ENCODE measurements around the gene RBM28.

The RBM28 gene

DNA sequence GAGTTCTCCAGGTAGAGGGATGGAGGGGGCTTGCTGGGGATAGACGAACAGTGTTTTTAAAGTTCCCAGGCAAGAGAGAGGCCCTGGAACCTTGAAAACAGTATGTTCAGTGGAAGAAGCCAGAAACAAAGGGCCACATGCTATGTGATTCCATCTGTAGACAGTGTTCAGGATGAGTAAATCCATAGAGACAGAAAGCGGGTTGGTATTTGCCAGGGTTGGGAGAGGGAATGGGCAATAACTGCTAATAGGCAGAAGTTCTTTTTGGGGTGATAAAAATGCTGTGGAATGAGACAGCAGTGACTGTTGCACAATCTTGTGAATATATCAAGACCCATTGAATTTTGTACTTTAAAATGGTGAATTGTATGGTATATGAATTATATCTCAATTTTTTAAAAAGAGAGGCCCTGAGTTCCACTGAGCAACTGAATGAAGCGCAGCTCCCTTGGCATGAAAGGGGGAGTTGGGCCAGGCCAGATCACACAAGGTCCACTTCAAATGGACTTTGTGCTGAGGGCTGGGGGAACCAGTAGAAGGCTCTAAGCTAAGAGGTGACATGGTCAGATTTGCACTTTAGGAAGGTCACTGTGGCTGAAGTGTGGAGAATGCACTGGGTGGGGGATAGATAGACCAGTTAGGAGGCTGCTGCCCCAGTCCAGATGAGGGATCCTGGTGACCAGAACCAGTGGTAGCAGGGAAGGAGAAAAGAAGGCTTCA is 68.7 kb downstream of the RBM28 start:
- H3K27me3 ChIP-seq (ENCODE audit: control insufficient read depth, insufficient read depth, low read length) = peaks cover 11% of the 10 kb centered on the region
- H3K4me3 ChIP-seq (ENCODE audit: low read depth, low read length) = no peak overlapping the region
- no peaks in the 10 kb centered on the region for H3K36me3 ChIP-seq (ENCODE audit: control insufficient read depth, insufficient read depth, low read length)
- peaks cover 16% of the 10 kb centered on the region for H3K4me1 ChIP-seq (ENCODE audit: control insufficient read depth, insufficient read depth, low read length)
- no peaks in the 10 kb centered on the region for H3K9me3 ChIP-seq (ENCODE audit: control insufficient read depth, insufficient read depth, low read length)
- no peak overlapping the region for H3K9ac ChIP-seq (ENCODE audit: low read depth, low read length)

DNA sequence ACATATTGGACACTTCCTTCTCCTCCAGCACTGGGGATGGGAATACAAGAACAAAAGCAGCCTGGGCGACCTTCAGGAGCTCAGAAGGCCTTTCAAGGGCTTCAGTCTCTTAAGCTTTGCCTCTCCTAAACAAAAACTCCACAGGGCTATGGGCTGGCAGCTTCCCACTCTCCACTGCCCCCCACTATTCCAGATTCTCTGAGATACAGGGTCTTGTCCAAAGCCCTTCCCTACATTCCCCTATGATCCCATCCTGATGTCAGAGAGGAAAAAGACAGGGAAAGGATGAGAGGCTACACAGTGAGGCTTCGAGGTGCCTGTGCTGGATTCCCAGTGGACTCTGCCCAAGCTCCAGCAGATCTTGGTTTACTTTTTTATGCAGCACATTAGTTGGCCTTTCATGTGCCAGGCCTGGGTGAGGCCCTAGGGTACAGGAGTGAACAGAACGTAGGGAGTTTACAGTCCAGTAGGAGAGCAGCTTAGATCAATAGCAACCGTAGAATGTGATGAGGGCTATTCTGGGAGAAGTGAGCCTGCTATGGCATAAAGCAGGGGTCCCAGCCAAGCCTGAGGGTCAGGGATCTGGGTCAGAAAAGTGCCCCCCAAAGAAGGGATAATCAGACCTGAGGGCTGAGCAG is 69.3 kb downstream of the RBM28 start:
- no peaks in the 10 kb centered on the region for H3K9me3 ChIP-seq (ENCODE audit: control insufficient read depth, insufficient read depth, low read length)
- H3K36me3 ChIP-seq (ENCODE audit: control insufficient read depth, insufficient read depth, low read length) = no peaks in the 10 kb centered on the region
- H3K27me3 ChIP-seq (ENCODE audit: control insufficient read depth, insufficient read depth, low read length) = peaks cover 11% of the 10 kb centered on the region
- no peak overlapping the region for H3K4me3 ChIP-seq (ENCODE audit: low read depth, low read length)
- no peak overlapping the region for H3K9ac ChIP-seq (ENCODE audit: low read depth, low read length)
- peaks cover 16% of the 10 kb centered on the region for H3K4me1 ChIP-seq (ENCODE audit: control insufficient read depth, insufficient read depth, low read length)

DNA sequence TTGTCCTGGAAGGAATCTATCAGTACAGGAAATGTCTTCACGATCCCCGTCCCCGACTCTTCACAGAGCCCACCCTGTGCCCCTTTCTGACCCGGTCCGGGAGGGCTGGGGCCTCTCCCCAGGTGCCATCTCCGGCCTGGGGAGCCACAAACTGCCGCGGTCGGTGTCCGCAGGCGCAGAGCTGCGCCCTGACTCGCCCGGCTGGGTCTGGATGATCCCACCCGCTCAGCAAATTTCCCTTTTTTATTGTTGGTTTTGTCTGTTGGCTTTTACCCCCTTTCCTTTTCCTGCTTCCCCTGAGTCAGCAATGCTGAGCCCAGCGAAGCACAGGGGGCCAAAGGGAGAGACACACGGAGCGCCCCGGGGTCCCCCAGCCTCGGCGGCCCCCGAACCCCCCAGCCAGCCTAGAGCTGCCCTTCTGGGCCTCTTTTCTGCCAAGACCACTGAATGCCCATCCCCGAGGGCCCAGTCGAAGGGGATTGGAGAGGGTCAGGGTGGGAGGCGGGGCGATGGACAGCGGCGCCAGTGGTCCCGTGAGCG is 71.7 kb downstream of the RBM28 start:
- no peak overlapping the region for H3K9ac ChIP-seq (ENCODE audit: low read depth, low read length)
- no peaks in the 10 kb centered on the region for H3K36me3 ChIP-seq (ENCODE audit: control insufficient read depth, insufficient read depth, low read length)
- peaks cover 23% of the 10 kb centered on the region for H3K4me1 ChIP-seq (ENCODE audit: control insufficient read depth, insufficient read depth, low read length)
- H3K27me3 ChIP-seq (ENCODE audit: control insufficient read depth, insufficient read depth, low read length) = peaks cover 16% of the 10 kb centered on the region
- H3K4me3 ChIP-seq (ENCODE audit: low read depth, low read length) = peak overlapping the region; percentile 13
- H3K9me3 ChIP-seq (ENCODE audit: control insufficient read depth, insufficient read depth, low read length) = no peaks in the 10 kb centered on the region

- peak overlapping the region; percentile 3 for H3K9ac ChIP-seq (ENCODE audit: low read depth, low read length)
- peaks cover 28% of the 10 kb centered on the region for H3K4me1 ChIP-seq (ENCODE audit: control insufficient read depth, insufficient read depth, low read length)
- no peaks in the 10 kb centered on the region for H3K36me3 ChIP-seq (ENCODE audit: control insufficient read depth, insufficient read depth, low read length)
- peaks cover 17% of the 10 kb centered on the region for H3K27me3 ChIP-seq (ENCODE audit: control insufficient read depth, insufficient read depth, low read length)
- H3K9me3 ChIP-seq (ENCODE audit: control insufficient read depth, insufficient read depth, low read length) = no peaks in the 10 kb centered on the region
- H3K4me3 ChIP-seq (ENCODE audit: low read depth, low read length) = no peak overlapping the region
Observed at GRCh38 chr7:128271471-128271941, 72.2 kb downstream of the RBM28 start.

DNA sequence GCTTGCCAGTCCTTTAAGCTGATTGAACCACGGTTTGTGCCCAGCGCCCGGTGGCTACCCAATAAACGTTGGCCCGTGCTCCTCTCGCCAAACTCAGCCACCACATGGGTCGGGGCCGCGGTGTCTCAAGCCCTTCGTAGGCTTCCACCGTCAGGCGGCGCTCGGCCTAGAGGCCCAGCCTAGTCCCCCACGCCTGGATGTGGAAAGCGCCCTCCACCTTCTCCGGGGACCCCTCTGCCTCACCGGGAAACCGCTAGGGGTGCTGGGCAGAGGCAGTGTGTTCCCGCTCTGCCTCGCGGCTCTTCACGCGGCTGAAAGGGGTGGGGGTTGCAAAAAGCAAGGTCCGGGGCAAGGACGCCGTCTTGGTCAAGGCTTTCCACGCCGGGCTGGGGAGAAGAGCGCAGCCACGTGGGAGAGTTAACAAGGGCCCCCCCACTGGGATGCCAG is 72.9 kb downstream of the RBM28 start:
- H3K36me3 ChIP-seq (ENCODE audit: control insufficient read depth, insufficient read depth, low read length) = no peaks in the 10 kb centered on the region
- H3K27me3 ChIP-seq (ENCODE audit: control insufficient read depth, insufficient read depth, low read length) = peaks cover 19% of the 10 kb centered on the region
- H3K9ac ChIP-seq (ENCODE audit: low read depth, low read length) = no peak overlapping the region
- H3K4me1 ChIP-seq (ENCODE audit: control insufficient read depth, insufficient read depth, low read length) = peaks cover 34% of the 10 kb centered on the region
- H3K4me3 ChIP-seq (ENCODE audit: low read depth, low read length) = peak overlapping the region; percentile 16
- no peaks in the 10 kb centered on the region for H3K9me3 ChIP-seq (ENCODE audit: control insufficient read depth, insufficient read depth, low read length)

- Histone ChIP-seq H3K4me1 (ENCODE audit: control insufficient read depth, insufficient read depth, low read length) (peaks cover 35% of the 10 kb centered on the region), H3K9ac (ENCODE audit: low read depth, low read length) (no peak overlapping the region), H3K9me3 (ENCODE audit: control insufficient read depth, insufficient read depth, low read length) (no peaks in the 10 kb centered on the region), H3K4me3 (ENCODE audit: low read depth, low read length) (no peak overlapping the region), H3K36me3 (ENCODE audit: control insufficient read depth, insufficient read depth, low read length) (no peaks in the 10 kb centered on the region), H3K27me3 (ENCODE audit: control insufficient read depth, insufficient read depth, low read length) (peaks cover 11% of the 10 kb centered on the region)
Observed at GRCh38 chr7:128268233-128268632, 75.5 kb downstream of the RBM28 start.

GRCh38 chr7:128267595-128267924 is 76.1 kb downstream of the RBM28 start:
- Histone ChIP-seq H3K9ac (ENCODE audit: low read depth, low read length) (peak overlapping the region; percentile 73), H3K4me3 (ENCODE audit: low read depth, low read length) (no peak overlapping the region), H3K27me3 (ENCODE audit: control insufficient read depth, insufficient read depth, low read length) (peaks cover 11% of the 10 kb centered on the region), H3K36me3 (ENCODE audit: control insufficient read depth, insufficient read depth, low read length) (no peaks in the 10 kb centered on the region), H3K9me3 (ENCODE audit: control insufficient read depth, insufficient read depth, low read length) (no peaks in the 10 kb centered on the region), H3K4me1 (ENCODE audit: control insufficient read depth, insufficient read depth, low read length) (peaks cover 32% of the 10 kb centered on the region)

DNA sequence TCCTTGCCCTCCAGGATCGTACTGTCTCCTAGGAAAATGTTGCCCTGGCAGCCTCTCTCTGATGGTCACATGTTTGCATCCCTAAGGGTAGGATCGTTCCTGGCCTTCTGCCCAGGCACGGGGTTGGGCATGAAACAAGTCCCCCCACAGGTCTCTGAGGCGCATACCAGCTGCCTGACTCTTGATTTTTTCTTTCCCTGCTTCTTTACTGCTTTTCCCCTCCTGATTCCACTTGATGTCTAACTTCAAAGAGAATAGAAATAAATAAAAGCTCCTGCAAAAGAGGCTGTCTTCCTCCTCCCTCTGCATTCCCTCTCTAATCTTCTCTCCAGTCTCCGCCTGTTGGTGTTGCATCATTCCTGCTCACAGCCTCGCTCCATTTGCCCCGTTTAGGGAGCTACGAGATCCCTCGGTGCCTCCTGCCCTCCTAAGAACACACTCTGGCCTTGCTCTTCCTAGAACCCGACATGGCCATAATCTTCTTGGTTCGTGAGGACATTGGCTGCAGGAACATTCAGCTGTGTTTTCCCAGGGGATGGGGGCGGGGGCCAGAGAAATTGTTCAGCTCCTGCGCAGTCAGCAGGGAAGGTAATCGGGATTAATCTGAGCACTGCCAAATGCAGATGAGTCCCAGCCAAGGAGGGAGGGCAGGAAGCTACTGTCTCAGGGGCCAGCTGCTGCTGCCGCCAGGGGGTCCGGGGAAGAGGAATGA is 76.7 kb downstream of the RBM28 start:
- Histone ChIP-seq H3K9me3 (ENCODE audit: control insufficient read depth, insufficient read depth, low read length) (no peaks in the 10 kb centered on the region), H3K4me3 (ENCODE audit: low read depth, low read length) (peak overlapping the region; percentile 39), H3K4me1 (ENCODE audit: control insufficient read depth, insufficient read depth, low read length) (peaks cover 29% of the 10 kb centered on the region), H3K36me3 (ENCODE audit: control insufficient read depth, insufficient read depth, low read length) (no peaks in the 10 kb centered on the region), H3K27me3 (ENCODE audit: control insufficient read depth, insufficient read depth, low read length) (peaks cover 11% of the 10 kb centered on the region), H3K9ac (ENCODE audit: low read depth, low read length) (peak overlapping the region; percentile 73)

GRCh38 chr7:128266529-128266882 is 77.2 kb downstream of the RBM28 start:
- peaks cover 11% of the 10 kb centered on the region for H3K27me3 ChIP-seq (ENCODE audit: control insufficient read depth, insufficient read depth, low read length)
- no peak overlapping the region for H3K9ac ChIP-seq (ENCODE audit: low read depth, low read length)
- no peaks in the 10 kb centered on the region for H3K9me3 ChIP-seq (ENCODE audit: control insufficient read depth, insufficient read depth, low read length)
- H3K4me3 ChIP-seq (ENCODE audit: low read depth, low read length) = no peak overlapping the region
- no peaks in the 10 kb centered on the region for H3K36me3 ChIP-seq (ENCODE audit: control insufficient read depth, insufficient read depth, low read length)
- peaks cover 29% of the 10 kb centered on the region for H3K4me1 ChIP-seq (ENCODE audit: control insufficient read depth, insufficient read depth, low read length)

GRCh38 chr7:128265906-128266300 is 77.8 kb downstream of the RBM28 start:
- Histone ChIP-seq H3K27me3 (ENCODE audit: control insufficient read depth, insufficient read depth, low read length) (peaks cover 7% of the 10 kb centered on the region), H3K9me3 (ENCODE audit: control insufficient read depth, insufficient read depth, low read length) (no peaks in the 10 kb centered on the region), H3K9ac (ENCODE audit: low read depth, low read length) (peak overlapping the region; percentile 24), H3K4me3 (ENCODE audit: low read depth, low read length) (no peak overlapping the region), H3K4me1 (ENCODE audit: control insufficient read depth, insufficient read depth, low read length) (peaks cover 29% of the 10 kb centered on the region), H3K36me3 (ENCODE audit: control insufficient read depth, insufficient read depth, low read length) (no peaks in the 10 kb centered on the region)

DNA sequence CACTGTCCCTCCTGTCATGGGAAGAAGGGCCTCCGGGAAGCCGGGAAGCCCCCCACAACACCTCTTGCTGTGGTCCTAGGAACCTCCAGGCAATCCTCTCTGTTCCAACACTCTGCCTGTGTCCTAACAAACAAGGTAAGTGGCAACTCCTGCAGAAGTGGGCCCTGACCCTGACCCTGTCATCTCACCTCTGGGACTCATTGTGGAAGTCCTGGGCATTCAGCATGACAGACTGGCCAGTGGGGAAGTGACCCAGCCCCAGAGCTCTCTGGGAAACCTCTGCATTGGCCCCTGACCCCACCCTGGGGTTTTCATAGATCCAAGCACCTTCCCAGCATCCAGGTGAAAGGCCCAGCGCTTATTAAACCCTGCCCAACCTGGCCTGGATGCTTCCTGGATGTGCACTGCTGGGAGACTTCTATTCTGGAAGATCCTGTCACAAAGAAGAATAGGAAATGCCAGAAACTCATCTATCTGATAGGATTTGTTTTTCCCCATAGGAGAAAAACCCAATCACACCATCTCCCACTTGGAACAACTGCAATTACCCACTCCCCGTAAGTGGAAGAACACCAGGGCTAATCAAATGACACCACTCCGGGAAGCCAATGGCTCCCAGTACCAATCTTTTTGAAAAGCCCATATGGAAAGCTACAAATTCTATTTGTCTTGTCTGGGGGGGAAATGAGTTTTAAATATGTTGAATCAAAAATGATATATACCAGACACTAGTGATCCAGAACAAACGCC is 78.4 kb downstream of the RBM28 start:
- H3K4me1 ChIP-seq (ENCODE audit: control insufficient read depth, insufficient read depth, low read length) = peaks cover 29% of the 10 kb centered on the region
- H3K27me3 ChIP-seq (ENCODE audit: control insufficient read depth, insufficient read depth, low read length) = peaks cover 7% of the 10 kb centered on the region
- no peak overlapping the region for H3K9ac ChIP-seq (ENCODE audit: low read depth, low read length)
- no peaks in the 10 kb centered on the region for H3K9me3 ChIP-seq (ENCODE audit: control insufficient read depth, insufficient read depth, low read length)
- no peak overlapping the region for H3K4me3 ChIP-seq (ENCODE audit: low read depth, low read length)
- H3K36me3 ChIP-seq (ENCODE audit: control insufficient read depth, insufficient read depth, low read length) = no peaks in the 10 kb centered on the region

Measured in iPS-15b (cell line).